Measurements from ENCODE around the gene CMTM4. TPM values are rescaled to one million over a fixed set of nuclear protein-coding genes. Genes with fewer than 3 reads are reported as not detected.

The CMTM4 gene
- total and polyA plus RNA-seq, 2 of the 4 experiments (the other 2 are of a cell fraction), result 9.0 to 14.5 TPM

- ATAC-seq (ENCODE audit: low read depth) (no peak), DNase-seq (no peak)
- no peak overlapping the region for H3K4me3 ChIP-seq (ENCODE audit: insufficient read depth, low read depth, low read length)
- dilution Hi-C loops (cut with HindIII; ENCODE audit: low sequenced_read_pairs, unreplicated experiment) (no loop called here), intact Hi-C loops (cut with micrococcal nuclease) (no loop called here), in situ Hi-C loops (cut with MboI; ENCODE audit: low sequenced_read_pairs) (no loop called here)
- H3K23ac ChIP-seq (ENCODE audit: low read depth, low read length), result no peak overlapping the region
- no peak overlapping the region for H2AK5ac ChIP-seq (ENCODE audit: low read depth, low read length)
- no peak overlapping the region for H2BK5ac ChIP-seq (ENCODE audit: low read depth, low read length, poor library complexity, severe bottlenecking)
- peaks cover 3 to 18% of the 10 kb centered on the region in 2 experiments; a peak in 3 of 4 replicates for H3K79me1 ChIP-seq (ENCODE audit: low read depth in 1 of 2, low read length in 2 of 2)
- no peak overlapping the region for H4K91ac ChIP-seq (ENCODE audit: insufficient read depth, low read depth, low read length)
- H2BK15ac ChIP-seq (ENCODE audit: low read depth, low read length), result no peak overlapping the region
- ChIA-PET CTCF (interaction anchor here (1.4 kb wide), 1 partner anchor 37 kb away, joined by 5 read pairs; no protein-coding TSS in a partner anchor), POLR2A (ENCODE audit: unreplicated experiment) (no interaction called here)
- H3K4me2 ChIP-seq (ENCODE audit: low read depth, low read length), result no peak overlapping the region
- H4K8ac ChIP-seq (ENCODE audit: low read depth in 2 of 2, low read length in 2 of 2), result no peak overlapping the region
- H3K9me3 ChIP-seq (ENCODE audit: control insufficient read depth, insufficient read depth, low read length), result no peaks in the 10 kb centered on the region
- H2AFZ ChIP-seq (replicated peaks; ENCODE audit: low read length, poor library complexity), result no peak overlapping the region
- no peak overlapping the region for H3K18ac ChIP-seq (ENCODE audit: low read depth, low read length)
- WGBS, 2 experiments (ENCODE audit: extremely low coverage in 2 of 2, insufficient read length in 1 of 2), result 100% methylated on average over 1 of the region's 12 CpGs; no CpG with 5 or more reads in 1 of the 2 experiments
- peaks cover 9% of the 10 kb centered on the region for H4K20me1 ChIP-seq (ENCODE audit: insufficient read depth, low read length)
- peak overlapping the region; percentile 47 for H2AK9ac ChIP-seq (replicated peaks; ENCODE audit: low read depth, low read length, poor library complexity)
- no peak overlapping the region for H2BK120ac ChIP-seq (ENCODE audit: low read depth, low read length)
- no peak overlapping the region for H3K27ac ChIP-seq (ENCODE audit: insufficient read depth, low read length)
- peaks cover 16% of the 10 kb centered on the region for H3K9me1 ChIP-seq (ENCODE audit: insufficient read depth, low read length)
- no peak overlapping the region for H3K9ac ChIP-seq (ENCODE audit: low read depth, low read length)
- no peak overlapping the region; the same call in 1 of the 2 replicates for H3K4ac ChIP-seq (ENCODE audit: low read depth, low read length)
- peaks cover 26% of the 10 kb centered on the region for H3K4me1 ChIP-seq (ENCODE audit: control insufficient read depth, insufficient read depth, low read length)
- no peaks in the 10 kb centered on the region for H3K27me3 ChIP-seq (ENCODE audit: control insufficient read depth, insufficient read depth, low read length)
- no peak overlapping the region for H4K5ac ChIP-seq (ENCODE audit: low read depth, low read length)
- no TSS peak for BruUV-seq (replicated peaks)
- TF ChIP-seq USF2 (IDR thresholded peaks at IDR 0.05; ENCODE audit: low read depth, low read length) (no peak), MAFK (IDR thresholded peaks at IDR 0.05; ENCODE audit: low read depth, low read length) (no peak), NFE2L2 (IDR thresholded peaks at IDR 0.05; ENCODE audit: low read depth, low read length) (no peak), CTCF (conservative IDR thresholded peaks at IDR 0.05; ENCODE audit: low read depth, low read length) (no peak), CEBPB (IDR thresholded peaks at IDR 0.05; ENCODE audit: low read depth, low read length) (no peak), RFX5 (IDR thresholded peaks at IDR 0.05; ENCODE audit: low read depth, low read length) (no peak), MXI1 (IDR thresholded peaks at IDR 0.05; ENCODE audit: borderline replicate concordance, low read depth, low read length) (no peak), FOS (IDR thresholded peaks at IDR 0.05; ENCODE audit: low read depth, low read length) (no peak), SMC3 (IDR thresholded peaks at IDR 0.05; ENCODE audit: low read depth, low read length) (no peak), BHLHE40 (IDR thresholded peaks at IDR 0.05; ENCODE audit: low read depth, low read length) (no peak), CHD1 (IDR thresholded peaks at IDR 0.05; ENCODE audit: low read depth, low read length) (no peak), MAZ (IDR thresholded peaks at IDR 0.05; ENCODE audit: borderline replicate concordance, low read depth, low read length) (no peak), ELK1 (IDR thresholded peaks at IDR 0.05; ENCODE audit: borderline replicate concordance, low read depth, low read length) (no peak), RAD21 (IDR thresholded peaks at IDR 0.05; ENCODE audit: low read length) (no peak), RCOR1 (IDR thresholded peaks at IDR 0.05; ENCODE audit: insufficient replicate concordance, low read length) (no peak), POLR2A (IDR thresholded peaks at IDR 0.05; ENCODE audit: low read depth, low read length) (no peak)
- H3K36me3 ChIP-seq (ENCODE audit: control insufficient read depth, insufficient read depth, low read length), result peaks cover 46% of the 10 kb centered on the region
- H3K56ac ChIP-seq (ENCODE audit: extremely low read depth, insufficient read depth, low read length), result no peak overlapping the region
- H3K14ac ChIP-seq (replicated peaks; ENCODE audit: low read depth, low read length), result no peak overlapping the region
- no peak overlapping the region for H2BK20ac ChIP-seq (ENCODE audit: low read depth, low read length)
Measured at GRCh38 chr16:66614161-66614802, 82.3 kb downstream of the CMTM4 start.

Measured in IMR-90 (cell line).